NCI-H69 (cell line): ENCODE measurements around the gene AP5S1.
"Not testable (repeated sequence)": the region's sequence is repeated elsewhere in the genome, so short reads cannot be mapped to it uniquely, and the experiment has no call there.

Experiments
- DNase-seq: peaks from one replicate; lab custom pipeline; 2025; lab: John Stamatoyannopoulos, UW

The AP5S1 gene

GRCh38 chr20:3789201-3789600 lies 31.1 kb upstream of the AP5S1 start:
- not testable (repeated sequence) for DNase-seq

- DNase-seq, result not testable (repeated sequence)
Observed at GRCh38 chr20:3794168-3794567, 26.2 kb upstream of the AP5S1 start.

GRCh38 chr20:3794701-3795420 lies 25.5 kb upstream of the AP5S1 start:
- DNase-seq, result no peak

GRCh38 chr20:3795511-3796468 lies 24.6 kb upstream of the AP5S1 start, which contains the start of gene CDC25B:
CDC25B (plus strand) TSS chr20:3796310; CDS start chr20:3796532, 222 bp downstream.
- DNase-seq, result peak; percentile 98

GRCh38 chr20:3796477-3797225 lies 23.7 kb upstream of the AP5S1 start:
- no peak for DNase-seq

GRCh38 chr20:3797226-3797545 lies 23.2 kb upstream of the AP5S1 start:
- peak; percentile 37 for DNase-seq

GRCh38 chr20:3797592-3798372 lies 22.6 kb upstream of the AP5S1 start:
- peak; percentile 39 for DNase-seq

GRCh38 chr20:3798373-3798768 lies 22.0 kb upstream of the AP5S1 start:
- DNase-seq, result no peak

GRCh38 chr20:3798908-3799248 lies 21.5 kb upstream of the AP5S1 start:
- DNase-seq, result no peak

GRCh38 chr20:3800256-3800877 lies 20.0 kb upstream of the AP5S1 start:
- DNase-seq, result no peak

- no peak for DNase-seq
Observed at GRCh38 chr20:3800878-3801260, 19.5 kb upstream of the AP5S1 start.

- DNase-seq, result no peak
Observed at GRCh38 chr20:3801299-3801698, 19.0 kb upstream of the AP5S1 start.

GRCh38 chr20:3801846-3802245 lies 18.5 kb upstream of the AP5S1 start:
- DNase-seq, result no peak

GRCh38 chr20:3802524-3803239 lies 17.7 kb upstream of the AP5S1 start:
- DNase-seq, result no peak

- DNase-seq, result no peak
Observed at GRCh38 chr20:3803289-3803688, 17.1 kb upstream of the AP5S1 start.

- DNase-seq, result no peak
Observed at GRCh38 chr20:3803854-3804253, 16.5 kb upstream of the AP5S1 start.

- DNase-seq, result no peak
Observed at GRCh38 chr20:3804254-3804751, 16.0 kb upstream of the AP5S1 start.

- no peak for DNase-seq
Observed at GRCh38 chr20:3804781-3805180, 15.6 kb upstream of the AP5S1 start.

GRCh38 chr20:3808544-3808943 lies 11.8 kb upstream of the AP5S1 start:
- no peak for DNase-seq

- peak; percentile 99 for DNase-seq
Observed at GRCh38 chr20:3811467-3812258, 8.7 kb upstream of the AP5S1 start.
